Karpas-422 (cell line): Measurements from ENCODE around the gene LYAR. TPM values are rescaled to one million over a fixed set of nuclear protein-coding genes. Genes with fewer than 3 reads are reported as not detected.

Experiments
- DNase-seq: peaks from one replicate; pipeline ENCODE4 v3.0.0-alpha.2; 2015
- H2AFZ ChIP-seq: fragments of 200-600 bp; sonication (generic); 2 replicates; pipeline ENCODE4 v1.6.1; 2014; ENCODE audit warnings: antibody characterized with exemption, low read length, mixed read lengths
- H3K27ac ChIP-seq: fragments of 200-600 bp; sonication (generic); 2 replicates; pipeline ENCODE4 v1.5.1; 2014; ENCODE audit warnings: mild to moderate bottlenecking, low read length, moderate library complexity
- H3K27me3 ChIP-seq: fragments of 200-600 bp; sonication (generic); 2 replicates; pipeline ENCODE4 v1.6.1; 2014; ENCODE audit warnings: low read length, mixed read lengths
- H3K36me3 ChIP-seq: fragments of 200-600 bp; sonication (generic); 2 replicates; pipeline ENCODE4 v1.6.1; 2014; ENCODE audit warnings: low read length, mixed read lengths; ENCODE audit not compliant: insufficient read depth
- H3K4me1 ChIP-seq: fragments of 200-600 bp; sonication (generic); 2 replicates; pipeline ENCODE4 v1.6.1; 2014; ENCODE audit warnings: mild to moderate bottlenecking, low read length, mixed read lengths
- H3K4me2 ChIP-seq: fragments of 200-600 bp; sonication (generic); 2 replicates; pipeline ENCODE4 v1.6.1; 2014; ENCODE audit warnings: low read length, low read depth, mild to moderate bottlenecking; ENCODE audit not compliant: poor library complexity, severe bottlenecking
- H3K4me3 ChIP-seq: fragments of 200-600 bp; sonication (generic); 2 replicates; pipeline ENCODE4 v1.5.1; 2014; ENCODE audit warnings: mild to moderate bottlenecking, antibody characterized with exemption, low read length, mixed read lengths
- H3K79me2 ChIP-seq: fragments of 200-600 bp; sonication (generic); 2 replicates; pipeline ENCODE4 v1.6.1; 2014; ENCODE audit warnings: mild to moderate bottlenecking, low read length, mixed read lengths
- H3K9ac ChIP-seq: fragments of 200-600 bp; sonication (generic); 2 replicates; pipeline ENCODE4 v1.6.0; 2014; ENCODE audit warnings: low read length
- H3K9me2 ChIP-seq: fragments of 200-600 bp; sonication (generic), shearing (Covaris generic); replicated peaks from 2 replicates; pipeline ENCODE4 v1.6.0; 2014; ENCODE audit warnings: mild to moderate bottlenecking, low read length, moderate library complexity; ENCODE audit not compliant: insufficient read depth
- H3K9me3 ChIP-seq: fragments of 300-700, 200-600 bp; sonication (generic); 2 replicates; pipeline ENCODE4 v1.6.1; 2014; ENCODE audit warnings: low read length, mixed read lengths
- H4K20me1 ChIP-seq: fragments of 200-600 bp; sonication (generic); 2 replicates; pipeline ENCODE4 v1.6.1; 2014; ENCODE audit warnings: mild to moderate bottlenecking, antibody characterized with exemption, low read length, low read depth; ENCODE audit not compliant: insufficient read depth
- total RNA-seq: library from RNA; depleted of rRNA; stranded (reverse); fragments of >200 nt; shearing (Covaris generic); gene quantifications from 2 replicates; pipeline ENCODE4 v1.2.3, GENCODE V29; 2014; ENCODE audit warnings: low replicate concordance

LYAR gene
- total RNA-seq, 1 experiment from 2014 or later: 19.7 TPM

GRCh38 chr4:4288098-4288497 lies 1.9 kb downstream of the LYAR start:
- H3K4me2 ChIP-seq: peak overlapping the region; percentile 83
- H3K9ac ChIP-seq: no peak overlapping the region
- H3K9me2 ChIP-seq: no peaks in the 10 kb centered on the region
- no peak overlapping the region for H3K4me3 ChIP-seq
- DNase-seq: no peak
- peaks cover 91% of the 10 kb centered on the region for H3K79me2 ChIP-seq
- H3K36me3 ChIP-seq: peaks cover 35% of the 10 kb centered on the region; the same call in 1 of the 2 replicates
- H3K9me3 ChIP-seq: no peaks in the 10 kb centered on the region
- no peak overlapping the region for H2AFZ ChIP-seq
- H3K27ac ChIP-seq: no peak overlapping the region
- peaks cover 17% of the 10 kb centered on the region; the same call in 1 of the 2 replicates for H4K20me1 ChIP-seq
- H3K4me1 ChIP-seq: peaks cover 24% of the 10 kb centered on the region
- no peaks in the 10 kb centered on the region for H3K27me3 ChIP-seq

GRCh38 chr4:4284827-4285618 lies 4.9 kb downstream of the LYAR start:
- DNase-seq: no peak
- Histone ChIP-seq H4K20me1 (peaks cover 17% of the 10 kb centered on the region; the same call in 1 of the 2 replicates), H3K9me3 (no peaks in the 10 kb centered on the region), H3K4me1 (peaks cover 14% of the 10 kb centered on the region), H3K27ac (no peak overlapping the region), H3K4me3 (no peak overlapping the region), H3K4me2 (no peak overlapping the region), H3K27me3 (no peaks in the 10 kb centered on the region), H3K9me2 (no peaks in the 10 kb centered on the region), H2AFZ (no peak overlapping the region), H3K36me3 (peaks cover 47% of the 10 kb centered on the region; the same call in 1 of the 2 replicates), H3K79me2 (peaks cover 61% of the 10 kb centered on the region), H3K9ac (no peak overlapping the region)

GRCh38 chr4:4281787-4282186 lies 8.2 kb downstream of the LYAR start:
- Histone ChIP-seq H3K27ac (no peak overlapping the region), H3K79me2 (peaks cover 32% of the 10 kb centered on the region)
- no peak for DNase-seq

GRCh38 chr4:4277531-4277930 lies 12.4 kb downstream of the LYAR start:
- no peaks in the 10 kb centered on the region for H3K27me3 ChIP-seq
- H3K4me1 ChIP-seq: no peaks in the 10 kb centered on the region
- no peak overlapping the region for H2AFZ ChIP-seq
- no peak overlapping the region for H3K27ac ChIP-seq
- DNase-seq: no peak
- no peak overlapping the region for H3K4me3 ChIP-seq
- H3K9ac ChIP-seq: no peak overlapping the region
- no peaks in the 10 kb centered on the region for H3K9me3 ChIP-seq
- H3K4me2 ChIP-seq: no peak overlapping the region
- H4K20me1 ChIP-seq: no peaks in the 10 kb centered on the region
- H3K79me2 ChIP-seq: 0 out of 2 replicates have a peak, but pooled peaks cover 3% of the 10 kb centered on the region
- H3K9me2 ChIP-seq: no peaks in the 10 kb centered on the region
- peaks cover 29% of the 10 kb centered on the region; the same call in 1 of the 2 replicates for H3K36me3 ChIP-seq

More at GRCh38 chr4:4281787-4282186, 8.2 kb downstream of the LYAR start:
- Histone ChIP-seq H4K20me1 (0 out of 2 replicates have a peak, but pooled peaks cover 3% of the 10 kb centered on the region), H3K36me3 (peaks cover 59% of the 10 kb centered on the region; the same call in 1 of the 2 replicates), H2AFZ (no peak overlapping the region), H3K9ac (no peak overlapping the region), H3K9me2 (no peaks in the 10 kb centered on the region), H3K4me3 (no peak overlapping the region), H3K4me1 (no peaks in the 10 kb centered on the region), H3K4me2 (no peak overlapping the region), H3K27me3 (no peaks in the 10 kb centered on the region), H3K9me3 (no peaks in the 10 kb centered on the region)

GRCh38 chr4:4274226-4274625 lies 15.7 kb downstream of the LYAR start:
- Histone ChIP-seq H3K27ac (no peak overlapping the region), H3K36me3 (peaks cover 35% of the 10 kb centered on the region; the same call in 1 of the 2 replicates), H3K9me2 (no peaks in the 10 kb centered on the region), H2AFZ (no peak overlapping the region), H3K4me2 (no peak overlapping the region), H3K9me3 (no peaks in the 10 kb centered on the region), H3K79me2 (0 out of 2 replicates have a peak, but pooled peaks cover 3% of the 10 kb centered on the region), H3K4me3 (no peak overlapping the region), H3K4me1 (no peaks in the 10 kb centered on the region), H4K20me1 (no peaks in the 10 kb centered on the region), H3K27me3 (no peaks in the 10 kb centered on the region), H3K9ac (no peak overlapping the region)
- DNase-seq: no peak

GRCh38 chr4:4271912-4272311 lies 18.0 kb downstream of the LYAR start:
- H3K27ac ChIP-seq: no peak overlapping the region
- H3K4me3 ChIP-seq: no peak overlapping the region
- H3K27me3 ChIP-seq: no peaks in the 10 kb centered on the region
- no peaks in the 10 kb centered on the region for H3K4me1 ChIP-seq
- no peak overlapping the region for H3K9ac ChIP-seq
- H3K9me3 ChIP-seq: no peaks in the 10 kb centered on the region
- H4K20me1 ChIP-seq: no peaks in the 10 kb centered on the region
- H3K9me2 ChIP-seq: no peaks in the 10 kb centered on the region
- no peaks in the 10 kb centered on the region for H3K79me2 ChIP-seq
- no peak overlapping the region for H2AFZ ChIP-seq
- peaks cover 33% of the 10 kb centered on the region for H3K36me3 ChIP-seq
- no peak for DNase-seq
- no peak overlapping the region for H3K4me2 ChIP-seq

GRCh38 chr4:4270529-4270928 lies 19.4 kb downstream of the LYAR start:
- Histone ChIP-seq H3K27me3 (no peaks in the 10 kb centered on the region), H3K4me3 (no peak overlapping the region), H3K9ac (no peak overlapping the region), H3K4me2 (no peak overlapping the region), H3K36me3 (peaks cover 33% of the 10 kb centered on the region), H3K79me2 (no peaks in the 10 kb centered on the region), H4K20me1 (no peaks in the 10 kb centered on the region), H2AFZ (no peak overlapping the region), H3K27ac (no peak overlapping the region), H3K9me3 (no peaks in the 10 kb centered on the region), H3K9me2 (no peaks in the 10 kb centered on the region), H3K4me1 (no peaks in the 10 kb centered on the region)
- DNase-seq: no peak

- H3K27ac ChIP-seq: no peak overlapping the region
- H4K20me1 ChIP-seq: no peaks in the 10 kb centered on the region
- H3K4me1 ChIP-seq: no peaks in the 10 kb centered on the region
- no peak overlapping the region for H3K9ac ChIP-seq
- no peak for DNase-seq
- H3K9me3 ChIP-seq: no peaks in the 10 kb centered on the region
- H3K4me2 ChIP-seq: no peak overlapping the region
- H3K27me3 ChIP-seq: no peaks in the 10 kb centered on the region
- H3K4me3 ChIP-seq: no peak overlapping the region
- no peaks in the 10 kb centered on the region for H3K9me2 ChIP-seq
- H2AFZ ChIP-seq: no peak overlapping the region
- no peaks in the 10 kb centered on the region for H3K79me2 ChIP-seq
- H3K36me3 ChIP-seq: peaks cover 33% of the 10 kb centered on the region
Measured at GRCh38 chr4:4269856-4270255, 20.1 kb downstream of the LYAR start.
